ENCODE results near the gene ANO4.
"Not testable (repeated sequence)": the region's sequence is repeated elsewhere in the genome, so short reads cannot be mapped to it uniquely, and the experiment has no call there.

Gene ANO4

GRCh38 chr12:101053203-101053602 lies 258.6 kb downstream of the ANO4 start:
- TF ChIP-seq CTCF (conservative IDR thresholded peaks at IDR 0.05; ENCODE audit: low read length): no peak
- no peak for DNase-seq (ENCODE audit: low read depth)
- no peak overlapping the region for H3K4me3 ChIP-seq (ENCODE audit: low read length)

GRCh38 chr12:101055940-101056339 lies 261.4 kb downstream of the ANO4 start:
- no peak overlapping the region for H3K4me3 ChIP-seq (ENCODE audit: low read length)
- DNase-seq (ENCODE audit: low read depth): no peak
- no peak for TF ChIP-seq CTCF (conservative IDR thresholded peaks at IDR 0.05; ENCODE audit: low read length)

- H3K4me3 ChIP-seq (ENCODE audit: low read length); DNase-seq (ENCODE audit: low read depth): not testable (repeated sequence)
These were observed 267.9 kb downstream of the ANO4 start for GRCh38 chr12:101062508-101062907.

GRCh38 chr12:101064721-101065120 lies 270.1 kb downstream of the ANO4 start:
- no peak for DNase-seq (ENCODE audit: low read depth)

GRCh38 chr12:101066489-101066888 lies 271.9 kb downstream of the ANO4 start:
- DNase-seq (ENCODE audit: low read depth): no peak
- no peak for TF ChIP-seq CTCF (conservative IDR thresholded peaks at IDR 0.05; ENCODE audit: low read length)
- H3K4me3 ChIP-seq (ENCODE audit: low read length): no peak overlapping the region

More at GRCh38 chr12:101064721-101065120, 270.1 kb downstream of the ANO4 start:
- no peak for TF ChIP-seq CTCF (conservative IDR thresholded peaks at IDR 0.05; ENCODE audit: low read length)
- no peak overlapping the region for H3K4me3 ChIP-seq (ENCODE audit: low read length)

- no peak overlapping the region for H3K4me3 ChIP-seq (ENCODE audit: low read length)
- no peak for DNase-seq (ENCODE audit: low read depth)
- TF ChIP-seq CTCF (conservative IDR thresholded peaks at IDR 0.05; ENCODE audit: low read length): no peak
These were observed 273.8 kb downstream of the ANO4 start for GRCh38 chr12:101068402-101068801.

GRCh38 chr12:101068836-101069235 lies 274.3 kb downstream of the ANO4 start:
- no peak for TF ChIP-seq CTCF (conservative IDR thresholded peaks at IDR 0.05; ENCODE audit: low read length)
- DNase-seq (ENCODE audit: low read depth): no peak
- no peak overlapping the region for H3K4me3 ChIP-seq (ENCODE audit: low read length)

All from AG10803 (cell line).